HPDE6-E6E7 (cell line): ENCODE data around the gene FBXL16.

Experiments used
- DNase-seq: peaks from one replicate; pipeline ENCODE4 v3.0.0; 2011; ENCODE audit warnings: missing footprints; ENCODE audit errors: extremely low spot score

The FBXL16 gene

GRCh38 chr16:662597-662996, 43.0 kb downstream of the FBXL16 start:
- DNase-seq, result no peak

- DNase-seq, result no peak
Measured at GRCh38 chr16:662095-662494, 43.5 kb downstream of the FBXL16 start.

DNA sequence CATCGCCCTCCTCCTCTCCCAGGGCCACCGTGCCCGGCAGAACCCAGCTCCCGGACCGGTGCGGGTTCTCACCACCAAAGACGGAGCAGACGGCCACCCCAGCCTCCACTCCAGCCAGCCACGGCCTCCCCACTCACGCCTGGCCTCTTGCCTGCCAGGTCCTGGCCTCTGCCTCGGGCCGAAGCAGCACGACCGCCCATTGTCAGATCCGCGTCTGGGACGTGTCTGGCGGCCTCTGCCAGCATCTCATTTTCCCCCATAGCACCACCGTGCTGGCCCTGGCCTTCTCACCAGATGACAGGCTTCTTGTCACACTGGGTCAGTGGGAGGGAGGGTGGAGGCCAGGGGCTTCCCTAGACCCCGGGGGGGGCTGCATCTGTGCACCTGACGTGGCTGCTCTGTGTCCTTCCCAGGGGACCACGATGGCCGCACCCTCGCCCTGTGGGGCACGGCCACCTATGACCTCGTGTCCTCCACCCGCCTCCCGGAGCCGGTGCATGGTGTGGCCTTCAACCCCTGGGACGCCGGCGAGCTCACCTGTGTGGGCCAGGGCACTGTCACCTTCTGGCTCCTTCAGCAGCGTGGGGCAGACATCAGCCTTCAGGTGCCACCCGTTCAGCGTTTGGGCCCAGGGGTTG, 44.3 kb downstream of the FBXL16 start:
- no peak for DNase-seq

DNA sequence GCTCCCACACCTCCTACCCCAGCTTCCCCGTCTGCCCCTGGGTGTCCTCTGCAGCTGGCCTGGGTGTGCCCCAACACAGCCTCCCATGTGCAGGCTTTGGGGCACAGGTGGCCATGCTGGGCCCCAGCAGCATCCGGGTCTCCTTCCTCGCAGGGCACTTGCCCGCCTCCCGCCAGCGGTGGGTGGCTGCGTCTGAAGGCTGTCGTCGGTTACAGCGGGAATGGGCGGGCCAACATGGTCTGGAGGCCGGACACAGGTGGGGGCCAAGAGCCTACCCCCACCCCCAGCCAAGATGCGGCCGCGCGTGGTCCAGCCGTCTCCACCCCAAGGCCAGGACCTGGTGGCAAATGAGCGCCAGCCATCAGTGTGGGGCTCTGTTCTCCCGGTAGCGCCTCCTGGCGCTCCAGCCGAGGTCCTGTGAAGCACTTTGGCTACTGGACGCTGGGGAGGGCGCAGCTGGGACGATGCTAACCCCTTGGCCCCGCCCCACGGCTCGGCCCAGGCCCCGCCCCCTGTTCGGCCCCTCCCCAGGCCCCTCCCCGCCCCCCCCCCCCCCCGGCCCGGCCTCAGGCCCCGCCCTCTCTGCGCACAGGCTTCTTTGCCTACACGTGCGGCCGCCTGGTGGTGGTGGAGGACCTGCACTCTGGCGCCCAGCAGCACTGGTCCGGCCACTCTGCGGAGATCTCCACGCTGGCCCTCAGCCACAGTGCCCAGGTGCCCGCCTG, 45.0 kb downstream of the FBXL16 start:
- no peak for DNase-seq

DNA sequence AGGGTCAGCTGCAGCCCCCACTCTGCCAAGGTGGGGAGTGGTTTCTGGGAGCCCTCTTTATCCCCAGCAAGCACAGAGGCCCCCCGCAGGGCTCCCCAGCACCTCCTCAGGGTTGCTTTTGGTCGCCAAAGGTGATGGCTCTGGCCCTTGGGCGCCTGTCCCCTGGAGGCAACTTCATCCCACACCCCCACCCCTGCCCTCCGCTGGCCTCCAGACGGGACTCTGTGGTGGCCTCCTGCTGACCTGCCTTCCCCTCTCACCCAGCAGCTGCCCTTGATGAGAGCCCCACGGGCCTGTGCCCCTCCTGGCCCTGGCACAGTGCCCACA, 45.5 kb downstream of the FBXL16 start:
- no peak for DNase-seq

DNA sequence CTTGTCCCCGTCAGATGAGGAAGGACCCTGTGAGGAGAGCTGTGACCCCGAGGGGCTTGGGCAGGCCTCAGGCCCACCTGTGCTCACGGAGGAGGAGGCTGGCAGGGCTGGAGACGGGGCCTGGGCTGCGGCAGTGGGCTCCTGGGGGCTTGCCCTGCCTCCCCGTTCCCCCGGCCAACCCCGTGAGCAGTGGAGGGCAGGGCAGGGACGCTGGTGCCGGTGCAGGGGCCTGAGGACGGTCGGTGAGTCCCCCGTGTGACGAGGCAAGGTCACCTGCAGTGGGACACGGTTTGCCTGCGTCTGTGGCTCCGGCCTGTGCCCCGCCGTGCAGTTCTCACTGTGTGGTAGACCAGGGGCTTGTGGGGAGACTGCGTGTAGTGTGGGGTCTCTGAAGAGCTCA, 46.0 kb downstream of the FBXL16 start:
- no peak for DNase-seq

- no peak for DNase-seq
Measured at GRCh38 chr16:658679-659571, 46.7 kb downstream of the FBXL16 start.

- no peak for DNase-seq
Measured at GRCh38 chr16:657487-657886, 48.1 kb downstream of the FBXL16 start.

DNA sequence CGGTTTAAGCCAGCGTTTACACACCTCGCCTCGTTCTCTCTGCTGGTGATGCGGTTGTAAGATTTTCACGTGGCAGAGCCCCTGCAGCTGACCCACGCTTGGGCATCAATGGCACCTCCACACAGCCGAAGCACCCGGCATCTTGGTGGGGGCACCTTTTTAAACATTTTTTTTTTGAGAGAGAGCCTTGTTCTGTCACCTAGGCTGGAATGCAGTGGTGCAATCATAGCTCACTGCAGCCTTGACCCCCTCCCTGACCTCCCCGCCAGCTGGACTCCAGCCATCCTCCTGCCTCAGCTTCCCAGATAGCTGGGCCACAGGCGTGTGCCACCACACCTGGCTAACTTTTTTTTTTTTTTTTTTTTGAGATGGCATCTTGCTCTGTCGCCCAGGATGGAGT, 51.6 kb downstream of the FBXL16 start:
- no peak for DNase-seq

- no peak for DNase-seq
Measured at GRCh38 chr16:652454-653305, 52.9 kb downstream of the FBXL16 start.

DNA sequence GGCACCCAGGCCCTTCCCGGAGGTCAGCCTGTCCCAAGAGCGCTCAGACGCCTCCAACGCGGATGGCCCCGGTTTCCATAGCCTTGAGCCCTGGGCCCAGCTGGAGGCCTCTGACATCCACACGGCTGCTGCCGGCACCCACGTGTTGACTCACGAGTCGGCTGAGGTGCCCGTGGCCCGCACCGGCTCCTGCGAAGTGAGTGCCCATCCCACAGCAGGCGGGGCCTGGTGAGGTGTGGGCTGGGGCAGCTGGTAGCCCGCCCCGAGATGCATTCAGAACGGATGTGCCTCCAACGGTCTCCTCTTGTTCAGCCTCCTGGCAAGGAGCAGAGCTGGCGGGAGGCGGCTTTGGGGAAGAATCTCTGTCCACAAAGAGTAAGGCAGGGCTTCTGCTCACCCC, 53.8 kb downstream of the FBXL16 start:
- DNase-seq, result no peak

GRCh38 chr16:649631-650030, 56.0 kb downstream of the FBXL16 start:
- DNase-seq, result no peak

- DNase-seq, result peak; percentile 90
Measured at GRCh38 chr16:648781-649589, 56.6 kb downstream of the FBXL16 start, which contains the start of gene WDR90. Gene WDR90 (plus strand): TSS chr16:649365. CDS start chr16:649417, 52 bp downstream.

- DNase-seq, result peak; percentile 56
Measured at GRCh38 chr16:648071-648780, 57.4 kb downstream of the FBXL16 start.

DNA sequence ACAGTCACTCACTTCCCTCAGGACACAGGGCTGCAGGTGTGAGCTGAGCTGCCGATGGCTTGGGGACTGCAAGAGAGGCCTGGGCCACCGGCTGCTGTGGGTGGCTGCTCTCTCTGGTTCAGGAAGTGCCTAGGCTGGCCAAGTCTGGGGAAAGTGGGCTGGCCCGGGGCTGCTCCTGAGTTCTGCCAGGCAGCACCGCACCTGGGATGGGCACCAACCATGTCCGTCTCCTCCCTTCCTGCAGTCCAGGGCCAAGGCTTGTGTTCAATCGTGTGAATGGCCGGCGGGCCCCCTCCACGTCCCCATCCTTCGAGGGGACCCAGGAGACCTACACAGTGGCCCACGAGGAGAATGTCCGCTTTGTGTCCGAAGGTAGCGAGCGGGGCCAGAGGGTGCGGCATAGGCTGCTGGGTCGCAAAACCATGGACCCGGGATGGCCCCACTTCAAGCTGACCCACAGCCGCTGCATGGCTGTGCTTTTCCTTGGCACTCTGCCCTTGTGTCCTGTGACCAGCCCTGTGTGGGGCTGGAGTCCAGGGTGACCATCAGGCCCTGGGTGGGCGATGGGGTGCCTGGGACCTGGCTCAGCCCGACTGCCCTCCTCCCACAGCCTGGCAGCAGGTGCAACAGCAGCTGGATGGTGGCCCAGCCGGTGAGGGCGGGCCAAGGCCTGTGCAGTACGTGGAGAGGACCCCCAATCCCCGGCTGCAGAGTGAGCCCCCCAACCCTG, 58.3 kb downstream of the FBXL16 start:
- DNase-seq, result no peak

DNA sequence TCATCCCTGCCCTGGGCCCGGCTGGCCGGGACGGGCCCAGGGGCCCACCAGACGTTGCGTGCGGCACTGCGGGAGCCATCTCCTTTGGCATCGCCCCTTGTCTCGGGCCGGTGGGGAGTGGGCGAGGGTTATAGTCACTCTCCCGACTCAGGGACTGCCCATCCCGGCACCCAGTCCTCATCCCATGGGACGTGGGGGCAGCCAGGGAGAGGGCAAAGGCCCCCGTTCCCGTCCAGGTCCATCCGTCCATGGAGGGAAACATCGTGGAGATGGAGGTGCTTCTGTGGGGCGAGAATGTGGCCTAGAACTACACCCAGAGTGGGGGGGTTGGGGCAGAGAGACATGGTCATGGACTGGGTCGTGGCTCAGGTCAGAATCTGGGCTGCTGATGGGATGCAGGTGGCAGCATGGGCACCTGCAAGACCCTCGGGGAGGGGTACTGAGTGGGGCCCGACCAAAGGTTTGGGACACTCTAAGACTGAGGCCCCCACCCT, 58.9 kb downstream of the FBXL16 start:
- DNase-seq, result no peak

- no peak for DNase-seq
Measured at GRCh38 chr16:645852-646678, 59.5 kb downstream of the FBXL16 start.

DNA sequence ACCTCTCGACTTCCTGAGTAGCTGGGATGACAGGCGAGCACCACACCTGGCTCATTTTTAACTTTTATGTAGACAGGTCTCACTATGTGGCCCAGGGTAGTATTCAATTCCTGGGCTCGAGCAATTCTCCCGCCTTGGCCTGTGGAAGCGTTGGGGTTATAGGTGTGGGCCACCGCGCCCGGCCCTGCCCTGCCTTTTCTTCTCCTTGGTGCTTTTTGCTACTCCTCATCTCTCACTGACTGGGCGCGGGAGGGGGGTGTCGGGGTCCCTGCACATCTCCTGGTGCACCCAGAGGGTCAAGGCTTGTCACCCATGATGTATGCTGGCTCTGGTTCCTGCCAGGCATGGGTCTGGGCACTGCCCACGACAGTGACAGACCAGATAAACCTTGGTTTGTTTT, 61.0 kb downstream of the FBXL16 start:
- DNase-seq, result no peak

DNA sequence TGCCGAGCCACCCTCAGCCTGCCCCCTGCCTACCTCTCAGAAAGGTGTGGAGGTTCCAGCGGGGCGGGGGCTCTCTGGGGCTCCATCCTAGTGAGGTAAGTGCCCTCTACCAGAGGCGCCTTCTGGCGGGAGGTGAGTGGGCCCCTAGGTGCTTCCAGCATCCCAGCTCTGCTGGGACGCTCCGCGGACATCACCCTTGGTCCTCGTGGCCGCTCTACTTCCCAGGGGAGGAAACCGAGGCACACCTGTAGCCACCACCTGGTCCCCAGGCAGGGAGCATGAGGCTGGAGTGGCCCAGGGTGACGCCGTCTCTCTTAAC, 62.6 kb downstream of the FBXL16 start:
- DNase-seq, result no peak
